Keratinocyte (primary cell): ENCODE results near the gene SEMA3F.

ENCODE experiments used
- EZH2 ChIP-seq: IDR thresholded peaks from one replicate; pipeline ENCODE4 v1.6.1; 2012; ENCODE audit warnings: inconsistent platforms, mild to moderate bottlenecking, low read length, moderate library complexity
- TF ChIP-seq, protein P1 (sequence below), 3 experiments: IDR thresholded peaks in 1 of 3; conservative IDR thresholded peaks in 1 of 3; optimal IDR thresholded peaks in 1 of 3; 2 replicates in 2 of 3; 3 replicates in 1 of 3; pipeline versions ENCODE3 to v1.5.1; 2011; ENCODE audit warnings: low read length in 3 of 3, mild to moderate bottlenecking in 3 of 3, moderate library complexity in 2 of 3, control low read depth in 1 of 3, inconsistent platforms in 1 of 3; ENCODE audit not compliant: insufficient read depth in 2 of 3; ENCODE audit errors: extremely low read depth in 1 of 3

DNA sequence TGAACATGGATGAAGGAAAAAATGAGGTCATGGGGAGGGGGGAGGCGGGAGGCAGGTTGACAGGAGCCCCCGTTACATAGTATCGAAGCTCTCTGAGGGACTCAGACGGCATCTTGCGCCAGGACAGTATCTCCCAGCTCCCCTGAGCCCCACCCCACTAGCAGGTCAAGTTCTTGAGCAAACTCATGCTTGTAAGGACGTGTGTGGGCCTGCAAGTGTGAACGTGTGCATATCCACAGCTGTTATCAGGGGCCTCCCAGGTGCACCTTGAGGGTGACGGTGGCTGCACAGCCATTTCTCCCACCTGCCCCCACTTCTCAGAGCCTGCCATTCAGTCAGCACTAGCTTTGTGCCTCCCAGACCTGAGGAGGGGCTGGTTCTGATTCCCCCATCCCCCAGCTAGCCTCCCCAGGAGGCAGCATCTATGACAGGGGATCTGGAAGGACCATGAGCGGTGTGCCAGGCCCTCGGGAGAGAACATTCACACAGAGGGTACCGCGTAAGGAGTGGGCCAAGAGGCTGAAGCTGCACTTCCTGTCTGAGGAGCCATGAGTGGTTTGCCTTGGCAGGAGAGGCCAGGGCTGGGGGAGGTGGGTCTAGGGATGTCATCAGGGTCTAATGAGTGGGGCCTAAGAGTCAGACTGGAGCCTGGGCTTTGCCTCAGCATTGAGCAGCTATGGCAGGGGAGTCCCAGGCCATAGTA is 2.9 kb downstream of the SEMA3F start:
- TF ChIP-seq, protein P1, sequence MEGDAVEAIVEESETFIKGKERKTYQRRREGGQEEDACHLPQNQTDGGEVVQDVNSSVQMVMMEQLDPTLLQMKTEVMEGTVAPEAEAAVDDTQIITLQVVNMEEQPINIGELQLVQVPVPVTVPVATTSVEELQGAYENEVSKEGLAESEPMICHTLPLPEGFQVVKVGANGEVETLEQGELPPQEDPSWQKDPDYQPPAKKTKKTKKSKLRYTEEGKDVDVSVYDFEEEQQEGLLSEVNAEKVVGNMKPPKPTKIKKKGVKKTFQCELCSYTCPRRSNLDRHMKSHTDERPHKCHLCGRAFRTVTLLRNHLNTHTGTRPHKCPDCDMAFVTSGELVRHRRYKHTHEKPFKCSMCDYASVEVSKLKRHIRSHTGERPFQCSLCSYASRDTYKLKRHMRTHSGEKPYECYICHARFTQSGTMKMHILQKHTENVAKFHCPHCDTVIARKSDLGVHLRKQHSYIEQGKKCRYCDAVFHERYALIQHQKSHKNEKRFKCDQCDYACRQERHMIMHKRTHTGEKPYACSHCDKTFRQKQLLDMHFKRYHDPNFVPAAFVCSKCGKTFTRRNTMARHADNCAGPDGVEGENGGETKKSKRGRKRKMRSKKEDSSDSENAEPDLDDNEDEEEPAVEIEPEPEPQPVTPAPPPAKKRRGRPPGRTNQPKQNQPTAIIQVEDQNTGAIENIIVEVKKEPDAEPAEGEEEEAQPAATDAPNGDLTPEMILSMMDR (optimal IDR thresholded peaks at IDR 0.05 in 1 of 3, IDR thresholded peaks at IDR 0.05 in 1 of 3, conservative IDR thresholded peaks at IDR 0.05 in 1 of 3; ENCODE audit: extremely low read depth in 1 of 3, insufficient read depth in 2 of 3, low read length in 3 of 3) = no peak
- TF ChIP-seq EZH2 = no peak
